WTC11 (cell line): ENCODE measurements around the gene CACNA1C.

Experiments used
- CTCF ChIP-seq: fragments of 200-600 bp; IDR thresholded peaks from 2 replicates; pipeline ENCODE4 v1.8.0; 2022; ENCODE audit warnings: antibody characterized with exemption
- FOXJ3 ChIP-seq: sonication (generic); formaldehyde crosslinking; IDR thresholded peaks from 2 replicates; pipeline ENCODE4 v1.9.0; 2021; ENCODE audit warnings: missing genetic modification reagents, mild to moderate bottlenecking, borderline replicate concordance
- GABPB1 ChIP-seq: sonication (generic); formaldehyde crosslinking; IDR thresholded peaks from 2 replicates; pipeline ENCODE4 v1.8.1; 2023; ENCODE audit warnings: mild to moderate bottlenecking, missing genetic modification reagents
- JAZF1 ChIP-seq: fragments of 250-450 bp; sonication (Bioruptor Pico); IDR thresholded peaks from 2 replicates; pipeline ENCODE4 v1.9.0; 2021; ENCODE audit warnings: moderate library complexity, mild to moderate bottlenecking, inconsistent platforms
- KAT7 ChIP-seq: sonication (generic); formaldehyde crosslinking; IDR thresholded peaks from 2 replicates; pipeline ENCODE4 v1.8.1; 2023; ENCODE audit warnings: missing genetic modification reagents, mild to moderate bottlenecking, borderline replicate concordance
- MLX ChIP-seq: sonication (generic); formaldehyde crosslinking; IDR thresholded peaks from 2 replicates; pipeline ENCODE4 v1.8.1; 2023; ENCODE audit warnings: mild to moderate bottlenecking, missing genetic modification reagents, moderate library complexity
- SOX15 ChIP-seq: fragments of 250-450 bp; sonication (Bioruptor Pico); IDR thresholded peaks from 2 replicates; pipeline ENCODE4 v1.9.0; 2021; ENCODE audit warnings: mild to moderate bottlenecking
- ZNF138 ChIP-seq: sonication (generic); formaldehyde crosslinking; conservative IDR thresholded peaks from 2 replicates; pipeline ENCODE4 v1.8.1; 2022; ENCODE audit warnings: mild to moderate bottlenecking, moderate library complexity, missing genetic modification reagents
- ZNF232 ChIP-seq: sonication (generic); formaldehyde crosslinking; IDR thresholded peaks from 2 replicates; pipeline ENCODE4 v1.8.0; 2022; ENCODE audit warnings: mild to moderate bottlenecking, missing genetic modification reagents
- ZNF416 ChIP-seq: fragments of 250-450 bp; sonication (Bioruptor Pico); IDR thresholded peaks from 2 replicates; pipeline ENCODE4 v1.9.0; 2021; ENCODE audit warnings: mild to moderate bottlenecking, inconsistent platforms

- TF ChIP-seq GABPB1 (CRISPR knock-in tag) (no peak), ZNF416 (no peak), CTCF (no peak), ZNF138 (CRISPR knock-in tag) (no peak), ZNF232 (CRISPR knock-in tag) (no peak), FOXJ3 (CRISPR knock-in tag) (no peak), JAZF1 (CRISPR knock-in tag) (no peak), SOX15 (CRISPR knock-in tag) (no peak), KAT7 (CRISPR knock-in tag) (no peak), MLX (CRISPR knock-in tag) (no peak)
These were observed 191.4 kb downstream of the CACNA1C start for GRCh38 chr12:2244013-2244861.
